ENCODE data around the gene ACSM2A. TPM values are rescaled to one million over a fixed set of nuclear protein-coding genes. Genes with fewer than 3 reads are reported as not detected.
"Not testable (repeated sequence)": the region's sequence is repeated elsewhere in the genome, so short reads cannot be mapped to it uniquely, and the experiment has no call there.

ACSM2A gene
- total RNA-seq, 2 donors from 2014 or later: not detected

GRCh38 chr16:20468954-20469353, 17.6 kb downstream of the ACSM2A start:
- not testable (repeated sequence) for H3K27me3 ChIP-seq (ENCODE audit: control insufficient read depth, insufficient read depth, low read length, poor library complexity, severe bottlenecking); H3K27me3 Mint-ChIP-seq (ENCODE audit: insufficient read depth); DNase-seq; H3K9me3 ChIP-seq (ENCODE audit: control insufficient read depth, low read length); H3K36me3 ChIP-seq (ENCODE audit: control insufficient read depth, insufficient read depth, low read length); H3K4me1 Mint-ChIP-seq; H3K4me1 ChIP-seq (ENCODE audit: control insufficient read depth, insufficient read depth, low read length); H3K4me3 Mint-ChIP-seq; H3K27ac Mint-ChIP-seq; H3K36me3 Mint-ChIP-seq (ENCODE audit: low read depth); H3K27ac ChIP-seq (ENCODE audit: low read depth, low read length); H3K4me3 ChIP-seq (ENCODE audit: low read length); H3K9ac ChIP-seq (ENCODE audit: extremely low read depth, low read length, poor library complexity, severe bottlenecking)
- peaks cover 45% of the 10 kb centered on the region for H3K9me3 Mint-ChIP-seq

- H3K9me3 Mint-ChIP-seq: peaks cover 48% of the 10 kb centered on the region
- not testable (repeated sequence) for H3K36me3 Mint-ChIP-seq (ENCODE audit: low read depth); DNase-seq; H3K4me1 ChIP-seq (ENCODE audit: control insufficient read depth, insufficient read depth, low read length); H3K9me3 ChIP-seq (ENCODE audit: control insufficient read depth, low read length); H3K27me3 ChIP-seq (ENCODE audit: control insufficient read depth, insufficient read depth, low read length, poor library complexity, severe bottlenecking); H3K27ac ChIP-seq (ENCODE audit: low read depth, low read length); H3K4me3 ChIP-seq (ENCODE audit: low read length); H3K27me3 Mint-ChIP-seq (ENCODE audit: insufficient read depth); H3K4me1 Mint-ChIP-seq; H3K27ac Mint-ChIP-seq; H3K9ac ChIP-seq (ENCODE audit: extremely low read depth, low read length, poor library complexity, severe bottlenecking); H3K36me3 ChIP-seq (ENCODE audit: control insufficient read depth, insufficient read depth, low read length); H3K4me3 Mint-ChIP-seq
- 97 to 100% methylated on average over 2 of the region's 2 CpGs for WGBS, 2 experiments (ENCODE audit: insufficient coverage in 1 of 2, insufficient read length in 1 of 2)
Observed at GRCh38 chr16:20469930-20470329, 18.6 kb downstream of the ACSM2A start.

GRCh38 chr16:20470732-20471131, 19.4 kb downstream of the ACSM2A start:
- not testable (repeated sequence) for H3K9me3 ChIP-seq (ENCODE audit: control insufficient read depth, low read length); H3K4me3 Mint-ChIP-seq; H3K9ac ChIP-seq (ENCODE audit: extremely low read depth, low read length, poor library complexity, severe bottlenecking); H3K27ac ChIP-seq (ENCODE audit: low read depth, low read length); H3K4me1 Mint-ChIP-seq; DNase-seq; H3K4me3 ChIP-seq (ENCODE audit: low read length); H3K36me3 Mint-ChIP-seq (ENCODE audit: low read depth); H3K36me3 ChIP-seq (ENCODE audit: control insufficient read depth, insufficient read depth, low read length); H3K27me3 ChIP-seq (ENCODE audit: control insufficient read depth, insufficient read depth, low read length, poor library complexity, severe bottlenecking); H3K4me1 ChIP-seq (ENCODE audit: control insufficient read depth, insufficient read depth, low read length); H3K27me3 Mint-ChIP-seq (ENCODE audit: insufficient read depth); H3K27ac Mint-ChIP-seq
- no CpG with 5 or more reads among the region's 1 CpG for WGBS, 2 experiments (ENCODE audit: insufficient coverage in 1 of 2, insufficient read length in 1 of 2)
- peaks cover 45% of the 10 kb centered on the region for H3K9me3 Mint-ChIP-seq

GRCh38 chr16:20477188-20477744, 25.9 kb downstream of the ACSM2A start:
- not testable (repeated sequence) for H3K27me3 Mint-ChIP-seq (ENCODE audit: insufficient read depth)

GRCh38 chr16:20483989-20484388, 32.7 kb downstream of the ACSM2A start:
- H3K4me3 ChIP-seq (ENCODE audit: low read length); H3K27me3 ChIP-seq (ENCODE audit: control insufficient read depth, insufficient read depth, low read length, poor library complexity, severe bottlenecking); DNase-seq; H3K27ac Mint-ChIP-seq; H3K9me3 ChIP-seq (ENCODE audit: control insufficient read depth, low read length); H3K36me3 Mint-ChIP-seq (ENCODE audit: low read depth); H3K4me1 Mint-ChIP-seq; H3K27ac ChIP-seq (ENCODE audit: low read depth, low read length); H3K9ac ChIP-seq (ENCODE audit: extremely low read depth, low read length, poor library complexity, severe bottlenecking); H3K27me3 Mint-ChIP-seq (ENCODE audit: insufficient read depth); H3K36me3 ChIP-seq (ENCODE audit: control insufficient read depth, insufficient read depth, low read length); H3K4me3 Mint-ChIP-seq; H3K4me1 ChIP-seq (ENCODE audit: control insufficient read depth, insufficient read depth, low read length): not testable (repeated sequence)
- no CpG with 5 or more reads among the region's 1 CpG for WGBS, 2 experiments (ENCODE audit: insufficient coverage in 1 of 2, insufficient read length in 1 of 2)
- peaks cover 19% of the 10 kb centered on the region for H3K9me3 Mint-ChIP-seq

More at GRCh38 chr16:20477188-20477744, 25.9 kb downstream of the ACSM2A start:
- not testable (repeated sequence) for H3K4me1 ChIP-seq (ENCODE audit: control insufficient read depth, insufficient read depth, low read length); H3K27ac Mint-ChIP-seq; H3K27me3 ChIP-seq (ENCODE audit: control insufficient read depth, insufficient read depth, low read length, poor library complexity, severe bottlenecking); H3K9me3 ChIP-seq (ENCODE audit: control insufficient read depth, low read length); H3K4me3 Mint-ChIP-seq; H3K36me3 Mint-ChIP-seq (ENCODE audit: low read depth); H3K27ac ChIP-seq (ENCODE audit: low read depth, low read length); H3K36me3 ChIP-seq (ENCODE audit: control insufficient read depth, insufficient read depth, low read length); H3K9ac ChIP-seq (ENCODE audit: extremely low read depth, low read length, poor library complexity, severe bottlenecking); DNase-seq; H3K4me1 Mint-ChIP-seq; H3K4me3 ChIP-seq (ENCODE audit: low read length)
- peaks cover 16% of the 10 kb centered on the region for H3K9me3 Mint-ChIP-seq
- 83% methylated on average over 1 of the region's 2 CpGs; no CpG with 5 or more reads in 1 of the 2 experiments for WGBS, 2 experiments (ENCODE audit: insufficient coverage in 1 of 2, insufficient read length in 1 of 2)
